Effector CD8-positive, alpha-beta T cell (primary cell): Measurements from ENCODE around the gene GPR143.
"Not testable (repeated sequence)": the region's sequence is repeated elsewhere in the genome, so short reads cannot be mapped to it uniquely, and the experiment has no call there.

ENCODE experiments used
- DNase-seq: peaks from one replicate; lab custom pipeline; 2025; lab: John Stamatoyannopoulos, UW
- total RNA-seq, 4 experiments: gene quantifications; one replicate each; lab custom pipeline; 2026; lab: John Stamatoyannopoulos, UW

Gene GPR143
- total RNA-seq = 0 to 0.09 (median 0) reads per million in 4 experiments

DNA sequence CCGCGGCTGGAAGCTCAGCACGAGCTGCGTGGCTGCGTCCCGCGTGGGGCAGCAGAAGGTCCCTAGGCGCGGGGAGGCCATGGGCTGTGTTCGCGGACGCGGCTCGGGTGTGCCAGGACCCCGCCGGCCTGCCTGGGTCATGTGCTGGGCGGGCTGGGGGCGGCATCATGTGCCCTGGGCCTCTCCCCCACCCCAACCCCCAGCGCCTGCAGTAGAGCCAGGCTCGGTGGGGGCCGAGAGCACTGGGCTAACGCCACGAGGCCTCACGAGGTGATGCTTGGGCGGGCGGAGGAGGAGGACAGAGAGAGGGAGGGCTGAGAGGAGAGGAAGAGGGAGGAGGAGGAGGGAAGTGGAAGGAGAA lies at the start of gene GPR143:
Gene GPR143, minus strand, starts transcription at position 111 of the 361 bp plus-strand sequence. Its CDS starts 30 bp downstream, at position 81.
- no peak for DNase-seq

DNA sequence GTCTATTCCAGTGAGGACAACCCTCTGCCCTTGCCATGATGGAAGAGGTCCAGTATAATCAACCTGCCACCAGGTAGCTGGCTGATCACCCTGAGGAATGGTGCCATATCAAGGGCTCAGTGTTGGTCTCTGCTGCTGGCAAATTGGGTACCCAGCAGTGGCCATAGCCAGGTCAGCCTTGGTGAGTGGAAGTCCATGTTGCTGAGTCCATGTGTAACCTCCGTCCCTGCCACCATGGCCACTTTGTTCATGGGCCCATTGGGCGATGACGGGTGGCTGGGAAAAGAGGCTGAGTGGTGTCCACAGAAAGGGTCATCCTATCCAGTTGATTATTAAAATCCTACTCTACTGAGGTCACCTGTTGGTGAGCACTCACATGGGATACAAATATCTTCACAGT lies 45.4 kb upstream of the GPR143 start:
- not testable (repeated sequence) for DNase-seq

DNA sequence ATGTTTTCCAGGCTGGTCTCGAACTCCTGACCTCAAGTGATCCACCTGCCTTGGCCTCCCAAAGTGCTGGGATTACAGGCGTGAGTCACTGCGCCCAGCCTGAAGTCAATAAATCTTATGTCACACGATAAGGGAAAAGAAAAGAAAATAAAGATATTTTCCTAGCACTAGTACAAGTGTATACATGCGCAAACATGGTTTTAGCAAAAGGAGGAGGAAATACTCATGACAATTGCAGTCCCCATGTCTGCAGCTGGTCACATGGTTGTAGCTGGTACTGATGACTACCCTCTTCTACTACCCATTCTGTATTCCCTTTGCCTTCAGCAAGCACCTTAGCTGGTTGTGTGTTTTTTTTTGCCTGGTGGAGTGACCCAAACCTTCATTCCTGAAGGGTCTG lies 44.2 kb upstream of the GPR143 start:
- not testable (repeated sequence) for DNase-seq

DNA sequence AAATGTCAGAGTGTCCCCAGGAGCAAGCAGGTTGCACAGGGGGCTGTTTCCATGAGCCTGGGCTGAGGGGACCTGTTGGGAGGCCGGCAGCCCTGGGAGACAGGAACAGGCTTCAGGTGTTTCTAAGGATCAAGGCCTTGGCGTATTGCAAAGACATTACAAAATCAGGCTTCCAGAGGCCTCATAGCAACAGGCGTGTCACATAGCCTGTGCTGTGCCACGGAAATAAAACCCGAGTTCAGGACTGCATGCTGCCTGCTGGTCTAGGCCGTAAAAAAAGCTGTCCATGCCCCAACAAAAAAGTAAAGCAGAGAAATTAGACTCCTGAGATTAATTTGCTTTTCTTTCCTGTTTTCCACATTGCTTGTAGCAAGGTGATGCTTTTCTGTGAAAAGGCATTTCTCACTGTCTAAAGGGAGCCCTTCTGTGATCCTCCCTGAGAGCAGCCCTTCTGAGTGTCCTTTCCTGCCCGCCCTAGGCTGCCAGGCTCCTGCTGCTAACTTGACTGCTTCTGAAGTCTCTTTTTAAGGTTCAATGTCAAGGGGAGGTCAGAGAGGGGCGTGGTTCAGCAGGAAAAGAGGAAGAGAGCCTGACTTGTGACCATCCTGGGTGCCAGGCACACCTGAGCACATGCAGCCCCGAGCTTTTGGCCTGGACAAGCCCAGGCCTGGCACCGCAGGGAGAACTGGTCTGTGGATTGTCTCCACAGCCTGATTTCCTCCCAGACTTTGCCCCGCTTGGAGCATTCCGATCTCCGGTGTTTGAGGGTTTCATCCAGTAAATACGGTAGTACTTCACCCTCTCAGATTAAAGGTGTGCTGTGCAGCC lies 41.9 kb upstream of the GPR143 start:
- no peak for DNase-seq

DNA sequence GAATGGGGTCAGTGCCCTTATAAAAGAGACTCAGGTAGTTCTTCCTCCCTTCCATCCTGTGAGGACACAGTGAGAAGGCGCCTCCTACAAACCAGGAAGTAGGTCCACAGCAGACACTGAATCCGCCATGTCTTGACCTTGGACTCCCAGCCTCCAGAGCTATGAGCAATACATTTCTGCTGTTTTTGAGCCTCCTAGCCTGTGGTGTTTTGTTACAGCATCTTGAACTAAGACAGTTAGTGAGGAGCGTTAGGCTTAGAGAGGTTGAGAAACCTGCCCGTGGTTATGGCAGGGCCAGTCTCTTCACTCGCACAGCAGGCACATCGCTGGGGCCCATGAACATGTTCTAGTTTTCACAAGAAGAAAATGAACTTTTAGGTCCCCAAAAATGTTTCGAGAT lies 40.3 kb upstream of the GPR143 start:
- no peak for DNase-seq

DNA sequence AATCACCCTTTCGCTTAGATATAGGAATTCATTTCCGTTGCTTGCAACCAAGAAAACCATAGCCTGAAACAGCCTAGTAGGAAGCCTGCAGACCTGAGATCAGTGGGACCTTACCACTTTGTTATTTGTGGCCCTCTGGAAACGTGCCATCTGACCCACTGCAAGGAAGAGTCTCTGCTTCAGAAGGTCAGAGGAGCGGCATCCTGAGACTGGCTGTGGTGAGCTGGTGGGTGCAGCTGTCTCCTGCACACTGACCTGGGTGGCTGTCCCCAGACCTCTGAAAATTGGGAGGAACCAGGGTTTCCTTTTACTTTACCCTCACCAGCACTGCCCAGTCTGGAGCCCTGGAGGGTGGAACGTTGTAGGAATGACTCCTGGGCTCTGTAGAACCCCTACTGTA lies 38.8 kb upstream of the GPR143 start:
- DNase-seq = no peak

DNA sequence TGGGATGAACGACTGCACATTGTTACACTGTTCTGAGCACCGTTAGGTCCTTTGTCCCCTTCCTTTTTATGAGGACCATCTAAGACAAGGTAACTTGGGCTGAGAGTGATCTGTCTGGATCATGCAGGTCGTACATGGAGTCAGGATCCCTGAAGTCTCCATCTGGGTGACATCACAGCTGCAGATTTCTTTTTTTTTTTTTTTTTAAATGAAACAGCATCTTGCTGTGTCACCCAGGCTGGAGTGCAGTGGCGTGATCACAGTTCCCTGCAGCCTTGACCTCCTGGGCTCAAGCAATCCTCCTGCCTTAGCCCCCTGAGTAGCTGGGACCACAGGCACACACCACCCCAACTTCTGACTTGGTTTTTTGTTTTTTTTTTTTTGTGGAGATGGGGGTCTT lies 37.1 kb upstream of the GPR143 start:
- no peak for DNase-seq

DNA sequence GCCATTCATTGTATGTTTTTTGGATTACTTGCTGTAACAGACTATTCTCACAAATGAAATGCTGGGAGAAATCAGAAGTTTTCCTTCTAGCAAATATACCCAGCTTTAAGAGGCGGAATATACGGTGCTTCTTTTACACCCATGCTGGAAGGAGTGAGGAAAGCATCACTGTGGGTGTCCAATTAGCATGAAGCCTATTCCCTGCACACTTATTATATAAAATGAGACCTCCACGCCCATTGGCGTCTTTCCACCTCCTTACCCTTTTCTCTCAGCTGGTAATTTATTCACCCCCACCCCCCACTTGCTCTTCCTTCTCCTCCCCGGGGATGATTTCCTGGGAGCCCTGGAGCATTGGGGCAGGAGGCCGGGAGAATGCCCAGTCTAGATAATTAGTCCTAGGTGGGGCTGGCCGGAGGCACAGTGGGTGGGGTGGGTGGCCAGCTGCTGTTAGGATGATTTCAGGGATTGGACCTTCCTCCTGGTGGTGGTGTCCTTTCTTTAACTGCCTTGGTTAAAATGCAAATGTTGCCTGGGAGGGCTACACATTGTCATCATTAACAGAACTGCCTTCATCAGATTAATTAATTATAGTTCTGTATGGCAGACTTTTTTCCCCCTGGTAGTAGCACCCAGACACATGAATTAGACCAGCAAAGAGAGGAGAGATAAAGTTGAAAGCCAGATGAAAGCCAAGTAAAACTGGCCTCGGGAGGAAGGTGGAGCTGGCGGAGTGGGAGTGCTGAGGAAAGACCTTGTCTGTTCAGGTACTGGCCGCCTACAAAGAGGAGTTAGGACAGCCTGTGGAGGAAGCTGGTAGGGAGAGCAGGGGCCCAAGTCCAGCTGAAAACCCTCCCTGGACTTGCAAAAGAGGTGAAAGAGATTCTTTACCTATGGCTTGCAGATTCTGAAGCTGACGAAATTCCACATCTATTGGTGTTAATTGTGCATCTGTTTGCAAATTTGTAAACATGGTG lies 32.0 kb upstream of the GPR143 start:
- DNase-seq = no peak

DNA sequence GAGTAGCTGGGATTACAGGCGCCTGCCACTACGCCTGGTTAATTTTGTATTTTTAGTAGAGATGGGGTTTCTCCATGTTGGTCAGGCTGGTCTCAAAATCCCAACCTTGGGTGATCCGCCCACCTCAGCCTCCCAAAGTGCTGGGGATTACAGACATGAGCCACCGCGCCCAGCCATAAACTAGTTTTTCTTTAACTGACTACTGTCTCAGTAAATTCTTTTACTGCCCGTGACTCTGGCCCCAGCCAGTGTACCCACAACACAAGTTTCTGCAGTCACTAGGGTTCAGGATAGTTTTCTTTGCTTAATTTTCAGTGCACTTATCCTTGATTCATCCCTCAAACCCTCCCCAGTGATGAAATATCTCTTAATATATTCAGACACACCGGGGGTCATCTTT lies 28.8 kb upstream of the GPR143 start:
- no peak for DNase-seq

DNA sequence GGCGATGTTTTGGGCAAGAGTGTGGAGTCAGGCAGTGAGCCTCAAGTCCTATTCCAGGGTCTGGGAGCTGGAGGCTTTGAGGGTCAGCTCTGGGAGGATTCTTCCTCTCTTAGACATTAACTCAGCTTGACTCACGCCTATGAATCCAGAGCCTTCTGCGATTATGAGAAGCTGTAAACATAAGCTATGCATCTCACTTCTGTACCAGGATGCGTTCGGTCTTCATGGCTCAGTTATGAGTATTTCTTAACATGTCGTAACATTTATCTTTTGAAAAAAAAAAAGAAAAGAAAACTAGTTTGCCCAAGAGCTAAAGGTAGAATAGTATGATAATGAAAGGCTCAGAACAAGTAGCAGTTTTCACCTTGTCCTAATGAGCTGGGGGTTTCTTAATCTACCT lies 25.2 kb upstream of the GPR143 start:
- no peak for DNase-seq

DNA sequence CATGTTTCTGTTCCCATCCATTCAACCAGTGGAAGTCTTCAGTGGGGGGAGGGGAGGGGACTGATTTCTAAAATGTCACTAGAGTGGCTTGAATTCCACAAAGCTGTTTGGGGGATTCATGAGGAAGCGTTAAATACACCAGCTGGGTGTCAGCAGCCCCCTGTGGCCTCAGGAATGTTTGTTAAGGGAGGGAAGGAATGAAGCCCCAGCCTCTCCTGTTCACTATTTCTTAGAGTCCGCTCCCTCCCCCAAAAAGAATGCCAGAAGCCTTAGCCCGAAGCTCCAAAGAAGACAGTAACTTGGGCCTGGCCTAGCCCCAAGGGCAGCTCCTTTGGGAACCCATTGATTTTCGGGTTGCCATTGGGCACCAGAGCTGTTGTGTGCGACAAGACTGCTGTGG lies 23.9 kb upstream of the GPR143 start:
- DNase-seq = no peak

DNA sequence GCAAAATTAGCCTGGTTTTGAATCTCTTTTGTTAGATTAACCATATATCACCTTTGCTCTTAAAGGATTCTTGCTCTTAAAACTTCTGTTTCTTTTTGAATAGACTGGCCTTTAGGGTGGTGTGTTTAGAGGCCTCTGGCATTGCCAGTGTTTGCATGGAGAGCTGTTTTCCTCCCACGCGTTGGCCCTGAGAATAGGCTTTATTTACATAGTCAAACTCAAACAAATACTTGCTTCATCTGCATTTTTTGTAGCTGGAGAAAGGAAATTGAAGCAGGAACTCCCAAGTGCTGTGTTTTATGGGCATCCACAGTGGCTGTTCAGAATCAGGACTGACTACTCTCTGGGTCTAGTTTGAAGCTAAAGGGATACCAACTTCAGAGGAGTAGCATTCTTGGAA lies 23.3 kb upstream of the GPR143 start:
- DNase-seq = no peak

DNA sequence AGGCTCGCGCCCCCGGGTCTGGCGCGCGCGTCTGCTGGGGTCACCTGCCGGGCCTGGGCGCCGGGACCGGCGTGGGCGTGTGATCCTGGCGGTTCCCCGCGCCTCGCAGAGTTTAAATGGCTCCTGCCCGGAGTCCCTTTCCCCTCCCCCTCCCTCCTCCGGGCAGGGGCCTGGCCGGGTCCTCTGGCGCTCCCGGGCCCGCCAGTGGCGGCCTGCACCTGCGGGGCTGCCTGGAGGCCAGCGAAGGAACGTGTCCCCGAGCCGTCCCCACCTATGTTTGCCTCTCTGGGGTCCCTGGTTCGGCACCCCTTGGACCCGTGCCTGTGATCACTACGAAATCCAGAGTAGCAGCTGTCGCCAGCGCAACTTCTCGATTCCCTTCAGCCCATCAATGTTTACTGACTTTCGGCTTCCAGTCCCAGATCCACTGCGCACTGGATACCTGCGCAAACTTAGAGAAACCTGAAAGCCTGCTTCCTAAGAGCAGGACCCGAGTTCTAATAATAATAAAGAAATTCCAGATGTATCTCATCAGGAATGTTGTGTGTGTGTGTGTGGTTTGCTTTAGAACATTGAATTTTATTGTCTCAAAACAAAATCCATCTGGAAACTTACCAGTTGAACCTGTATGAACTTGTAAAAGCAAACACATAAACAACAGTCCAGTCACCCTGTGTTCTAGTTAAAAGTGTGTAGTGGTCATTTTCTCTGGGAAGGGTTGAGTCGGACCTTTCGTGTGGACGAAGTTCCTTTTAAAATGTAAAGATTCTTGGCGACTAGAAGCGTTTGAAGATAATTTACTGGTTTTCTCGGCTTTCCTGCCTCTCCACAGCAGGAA lies 21.4 kb upstream of the GPR143 start:
- no peak for DNase-seq

DNA sequence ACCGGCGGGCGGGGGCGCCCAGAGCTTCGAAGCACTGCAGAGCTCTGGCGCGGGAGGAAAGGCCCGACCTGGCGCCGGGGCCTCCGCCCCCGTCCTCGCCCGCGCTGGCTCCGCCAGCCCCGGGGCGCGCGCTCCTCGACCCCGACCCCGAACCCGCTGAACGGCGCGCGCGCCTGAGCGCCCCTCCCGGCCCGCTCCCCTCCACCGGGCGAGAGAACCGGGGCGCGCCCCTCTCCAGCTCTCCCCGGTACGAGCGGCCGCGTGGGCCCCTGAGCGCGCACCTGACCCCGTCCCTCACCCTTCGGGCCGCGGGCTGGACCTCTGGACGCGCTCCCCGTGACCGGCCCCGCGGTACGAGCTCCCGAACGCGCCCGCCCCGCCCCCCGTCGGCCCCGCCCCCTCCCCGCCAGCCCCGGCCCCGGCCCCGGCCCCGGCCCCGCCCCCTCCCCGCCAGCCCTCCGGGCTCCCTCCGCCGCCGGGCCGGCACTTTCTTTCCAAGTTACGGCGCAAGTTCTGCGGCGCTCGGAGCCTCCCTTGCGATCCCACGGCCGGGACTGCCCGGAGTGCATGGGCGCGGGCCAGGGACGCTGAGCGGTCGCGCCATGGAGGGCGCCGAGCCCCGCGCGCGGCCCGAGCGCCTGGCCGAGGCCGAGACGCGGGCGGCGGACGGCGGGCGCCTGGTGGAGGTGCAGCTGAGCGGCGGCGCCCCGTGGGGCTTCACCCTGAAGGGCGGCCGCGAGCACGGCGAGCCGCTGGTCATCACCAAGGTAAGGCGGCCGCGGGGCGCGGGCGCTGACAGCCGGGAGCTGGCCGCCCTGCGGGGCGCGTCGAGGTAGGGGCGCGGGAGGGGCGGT lies 20.5 kb upstream of the GPR143 start, which contains the start of gene SHROOM2:
Gene SHROOM2, plus strand, starts transcription at position 486 of the 854 bp plus-strand sequence. Its CDS starts 117 bp downstream, at position 603.
- no peak for DNase-seq

DNA sequence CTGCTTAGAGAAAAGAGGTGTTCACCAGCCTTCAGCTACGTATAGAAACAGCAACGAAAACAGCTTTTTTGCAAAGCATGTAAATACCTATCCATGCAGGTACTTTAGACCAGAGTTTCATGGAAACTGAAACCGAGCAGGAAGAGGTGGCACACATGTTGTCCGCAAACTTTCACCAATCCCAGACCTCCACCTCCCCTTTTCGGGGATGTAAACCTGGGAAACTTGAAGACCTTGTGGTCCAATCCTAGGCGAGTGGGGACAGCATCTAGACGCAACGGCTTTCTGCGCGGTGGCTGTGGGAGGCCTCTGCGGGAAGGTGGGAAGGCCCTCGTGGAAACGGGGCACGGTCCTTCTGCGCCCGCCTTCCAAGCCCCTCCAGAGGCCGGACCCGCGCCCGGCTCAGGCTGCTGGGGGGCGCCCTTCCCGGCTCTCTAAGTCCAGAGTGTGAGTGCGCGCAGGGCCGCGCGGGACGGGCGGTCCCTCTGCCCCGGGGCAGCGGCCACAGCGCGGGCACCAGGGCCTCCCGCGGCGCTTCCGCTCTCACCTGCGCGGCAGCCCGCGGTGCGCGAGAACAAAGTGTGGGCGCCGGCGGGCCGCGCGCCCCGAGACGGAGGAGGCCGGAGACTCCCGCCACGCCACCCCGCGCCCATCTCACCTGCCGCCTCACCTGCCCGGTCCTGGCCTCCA lies 19.8 kb upstream of the GPR143 start:
- no peak for DNase-seq

DNA sequence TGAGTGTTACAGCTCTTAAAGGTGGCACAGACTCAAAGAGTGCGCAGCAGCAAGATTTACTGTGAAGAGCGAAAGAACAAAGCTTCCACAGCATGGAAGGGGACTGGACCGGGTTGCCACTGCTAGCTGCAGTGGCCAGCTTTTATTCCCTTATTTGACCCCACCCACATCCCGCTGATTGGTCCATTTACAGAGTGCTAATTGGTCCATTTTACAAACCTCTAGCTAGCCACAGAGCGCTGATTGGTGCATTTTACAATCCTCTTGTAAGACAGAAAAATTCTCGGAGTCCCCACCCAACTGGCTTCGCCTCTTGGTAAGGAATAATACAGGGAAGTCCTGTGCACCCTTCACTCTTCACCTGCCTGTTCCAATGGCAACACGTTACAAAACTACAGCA lies 18.7 kb upstream of the GPR143 start:
- no peak for DNase-seq

DNA sequence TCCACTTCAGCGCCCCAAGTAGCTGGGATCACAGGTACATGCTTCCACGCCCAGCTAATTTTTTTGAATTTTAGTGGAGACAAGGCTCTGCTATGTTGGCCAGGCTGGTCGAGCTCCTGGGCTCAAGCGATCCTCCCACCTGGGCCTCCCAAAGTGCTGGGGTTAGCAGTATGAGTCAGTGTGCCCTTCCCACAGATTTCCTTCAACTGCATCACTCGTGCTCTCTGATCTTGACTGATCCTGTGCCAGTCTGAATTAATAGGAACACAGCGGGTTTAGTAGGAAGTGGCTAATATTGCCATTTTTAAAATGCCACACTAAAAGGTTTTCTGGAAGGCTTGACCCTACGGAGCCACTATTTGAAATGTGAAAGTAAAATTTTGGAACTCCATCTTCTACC lies 16.3 kb upstream of the GPR143 start:
- no peak for DNase-seq

DNA sequence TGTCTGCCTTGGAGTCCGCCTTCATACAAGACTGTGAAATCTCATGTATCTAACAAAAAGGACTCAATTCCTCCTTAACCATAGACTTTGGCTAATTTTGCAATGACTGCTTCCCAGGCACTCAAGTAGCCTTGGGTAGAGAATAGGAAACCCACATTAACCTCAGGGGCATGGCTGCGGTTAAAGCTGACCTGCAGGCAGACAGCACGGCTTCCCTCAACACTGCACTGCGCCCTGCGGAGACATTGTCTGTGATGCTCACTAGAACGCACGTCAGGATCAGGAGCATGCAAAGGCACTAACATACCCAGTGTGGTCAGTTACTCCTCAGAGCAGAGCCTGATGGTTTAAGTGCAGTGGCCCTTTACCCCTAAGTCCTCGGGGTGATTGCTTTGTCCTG lies 10.3 kb upstream of the GPR143 start:
- no peak for DNase-seq

DNA sequence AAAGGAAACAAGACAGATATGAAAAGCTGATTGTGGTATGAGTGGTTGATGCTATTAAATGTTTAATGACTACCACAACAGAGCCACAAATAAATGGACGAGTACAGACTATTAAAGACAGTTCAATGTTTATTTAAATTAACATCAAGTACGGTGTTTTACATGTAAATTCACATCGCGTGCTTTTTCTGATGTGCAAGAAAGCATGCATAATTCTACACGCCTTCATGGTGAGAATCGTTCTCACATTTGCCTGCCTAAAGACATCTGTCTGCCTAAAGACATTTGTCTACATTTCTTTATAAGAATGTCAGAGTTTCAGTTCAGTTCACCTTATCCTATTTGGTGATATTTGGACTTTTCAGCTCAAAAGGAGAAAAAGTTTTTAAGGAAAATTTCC lies 7.3 kb upstream of the GPR143 start:
- DNase-seq = no peak

DNA sequence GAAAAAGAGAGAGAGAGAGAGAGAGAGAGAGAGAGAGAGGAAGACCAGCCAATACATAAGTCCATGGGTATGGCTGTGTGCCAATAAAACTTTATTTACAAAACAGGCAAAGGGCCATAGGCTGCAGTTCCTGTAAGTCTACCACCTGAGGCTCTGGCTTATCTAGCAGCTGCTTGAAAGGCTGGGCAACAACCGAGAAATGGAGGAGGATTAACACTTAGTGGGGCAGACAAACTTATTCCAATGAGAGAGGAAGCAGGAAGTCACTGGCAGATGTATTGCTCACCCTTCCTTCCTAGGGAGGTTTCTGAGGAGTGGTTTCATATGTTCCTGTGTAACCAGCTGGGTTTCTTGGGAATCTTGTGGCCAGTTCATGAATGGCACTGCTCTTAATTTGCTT lies 4.7 kb upstream of the GPR143 start:
- no peak for DNase-seq
